RPMI8226 (cell line): ENCODE measurements around the gene PTX4.
A peak's percentile ranks its signal among the peaks of the same experiment; 100 is the strongest.

ENCODE experiments used
- DNase-seq: peaks from one replicate; pipeline ENCODE4 v3.0.0-alpha.2; 2015

The PTX4 gene

GRCh38 chr16:1499756-1500464, 11.2 kb upstream of the PTX4 start:
- no peak for DNase-seq

- no peak for DNase-seq
Observed at GRCh38 chr16:1498899-1499676, 10.3 kb upstream of the PTX4 start.

GRCh38 chr16:1497014-1497598, 8.4 kb upstream of the PTX4 start:
- DNase-seq: no peak

- no peak for DNase-seq
Observed at GRCh38 chr16:1496464-1496863, 7.7 kb upstream of the PTX4 start.

- no peak for DNase-seq
Observed at GRCh38 chr16:1495889-1496262, 7.1 kb upstream of the PTX4 start.

- DNase-seq: no peak
Observed at GRCh38 chr16:1495211-1495888, 6.6 kb upstream of the PTX4 start.

GRCh38 chr16:1494711-1495110, 6.0 kb upstream of the PTX4 start:
- DNase-seq: no peak

- DNase-seq: no peak
Observed at GRCh38 chr16:1494129-1494640, 5.4 kb upstream of the PTX4 start.

- DNase-seq: peak; percentile 49
Observed at GRCh38 chr16:1493746-1494094, 5.0 kb upstream of the PTX4 start.

- peak; percentile 93 for DNase-seq
Observed at GRCh38 chr16:1492923-1493745, 4.4 kb upstream of the PTX4 start, which contains the start of gene TELO2. Gene TELO2 (plus strand): TSS chr16:1493360. CDS start chr16:1494282, 922 bp downstream.

- no peak for DNase-seq
Observed at GRCh38 chr16:1492082-1492922, 3.6 kb upstream of the PTX4 start.

GRCh38 chr16:1491327-1491726, 2.6 kb upstream of the PTX4 start:
- DNase-seq: no peak

GRCh38 chr16:1489077-1489476, 333 bp upstream of the PTX4 start:
- DNase-seq: no peak

- no peak for DNase-seq
Observed at GRCh38 chr16:1488054-1488601, 616 bp downstream of the PTX4 start.

GRCh38 chr16:1487395-1488053, 1.2 kb downstream of the PTX4 start:
- DNase-seq: no peak

- DNase-seq: no peak
Observed at GRCh38 chr16:1486551-1487390, 2.0 kb downstream of the PTX4 start.

- DNase-seq: no peak
Observed at GRCh38 chr16:1485847-1486496, 2.8 kb downstream of the PTX4 start.

GRCh38 chr16:1481906-1482835, 6.6 kb downstream of the PTX4 start:
- no peak for DNase-seq
